Measurements from ENCODE around the gene PKNOX2.

PKNOX2 gene

GRCh38 chr11:125465701-125466100, 301.1 kb downstream of the PKNOX2 start:
- H3K4me3 ChIP-seq (ENCODE audit: low read depth, low read length) = no peak overlapping the region
- no peak for TF ChIP-seq CTCF (IDR thresholded peaks at IDR 0.05; ENCODE audit: borderline replicate concordance, insufficient read depth, low read depth, low read length)

GRCh38 chr11:125468025-125468424, 303.5 kb downstream of the PKNOX2 start:
- H3K4me3 ChIP-seq (ENCODE audit: low read depth, low read length) = no peak overlapping the region
- TF ChIP-seq CTCF (IDR thresholded peaks at IDR 0.05; ENCODE audit: borderline replicate concordance, insufficient read depth, low read depth, low read length) = no peak

- H3K4me3 ChIP-seq (ENCODE audit: low read depth, low read length) = no peak overlapping the region
- TF ChIP-seq CTCF (IDR thresholded peaks at IDR 0.05; ENCODE audit: borderline replicate concordance, insufficient read depth, low read depth, low read length) = no peak
Measured at GRCh38 chr11:125468852-125469251, 304.3 kb downstream of the PKNOX2 start.

- H3K4me3 ChIP-seq (ENCODE audit: low read depth, low read length) = no peak overlapping the region
- TF ChIP-seq CTCF (IDR thresholded peaks at IDR 0.05; ENCODE audit: borderline replicate concordance, insufficient read depth, low read depth, low read length) = no peak
Measured at GRCh38 chr11:125470355-125470754, 305.8 kb downstream of the PKNOX2 start.

GRCh38 chr11:125476721-125477120, 312.2 kb downstream of the PKNOX2 start:
- no peak for TF ChIP-seq CTCF (IDR thresholded peaks at IDR 0.05; ENCODE audit: borderline replicate concordance, insufficient read depth, low read depth, low read length)
- H3K4me3 ChIP-seq (ENCODE audit: low read depth, low read length) = no peak overlapping the region

- H3K4me3 ChIP-seq (ENCODE audit: low read depth, low read length) = no peak overlapping the region
- no peak for TF ChIP-seq CTCF (IDR thresholded peaks at IDR 0.05; ENCODE audit: borderline replicate concordance, insufficient read depth, low read depth, low read length)
Measured at GRCh38 chr11:125479137-125479536, 314.6 kb downstream of the PKNOX2 start.

GRCh38 chr11:125481531-125481930, 317.0 kb downstream of the PKNOX2 start:
- no peak overlapping the region for H3K4me3 ChIP-seq (ENCODE audit: low read depth, low read length)
- no peak for TF ChIP-seq CTCF (IDR thresholded peaks at IDR 0.05; ENCODE audit: borderline replicate concordance, insufficient read depth, low read depth, low read length)

Measured in GM12875 (cell line).